Right lung (tissue), 5 donors: ENCODE measurements around the gene PROB1. TPM values are rescaled to one million over a fixed set of nuclear protein-coding genes. Genes with fewer than 3 reads are reported as not detected.
A peak's percentile ranks its signal among the peaks of the same experiment; 100 is the strongest.
"Not testable (repeated sequence)": the region's sequence is repeated elsewhere in the genome, so short reads cannot be mapped to it uniquely, and the experiment has no call there.

Source experiments
- DNase-seq, 2 donors: peaks; one replicate each; pipeline ENCODE4 v3.0.0-alpha.2; 2013
- polyA plus RNA-seq, 5 donors: library from polyadenylated mRNA; unstranded; fragments of 120-200 nt; gene quantifications; one replicate each; pipeline versions ENCODE4 v1.2.1 to v1.2.3, GENCODE V29; 2013; ENCODE audit warnings: inconsistent platforms in 1 of 5, low replicate concordance in 1 of 5; ENCODE audit not compliant: insufficient read length in 5 of 5, insufficient read depth in 1 of 5

The PROB1 gene
- polyA plus RNA-seq, 5 donors, result 0.60 to 3.0 (median 0.86) TPM

GRCh38 chr5:139415221-139415861, 20.4 kb upstream of the PROB1 start:
- DNase-seq, result no peak

GRCh38 chr5:139414581-139415130, 19.8 kb upstream of the PROB1 start:
- DNase-seq, result no peak

GRCh38 chr5:139413963-139414362, 19.1 kb upstream of the PROB1 start:
- DNase-seq, result no peak

GRCh38 chr5:139413153-139413552, 18.2 kb upstream of the PROB1 start:
- DNase-seq, result no peak

- DNase-seq, result no peak
Observed at GRCh38 chr5:139410993-139411828, 16.3 kb upstream of the PROB1 start.

GRCh38 chr5:139410121-139410992, 15.5 kb upstream of the PROB1 start:
- no peak for DNase-seq

GRCh38 chr5:139409116-139409515, 14.2 kb upstream of the PROB1 start:
- DNase-seq, result not testable (repeated sequence)

GRCh38 chr5:139408191-139408590, 13.3 kb upstream of the PROB1 start:
- no peak for DNase-seq

- no peak for DNase-seq
Observed at GRCh38 chr5:139407517-139407916, 12.6 kb upstream of the PROB1 start.

- DNase-seq, result no peak
Observed at GRCh38 chr5:139406963-139407362, 12.1 kb upstream of the PROB1 start.

- no peak for DNase-seq
Observed at GRCh38 chr5:139404484-139404840, 9.6 kb upstream of the PROB1 start.

- peak; percentile 98 for DNase-seq
Observed at GRCh38 chr5:139403787-139404483, 9.0 kb upstream of the PROB1 start, which contains the start of gene SPATA24. SPATA24 (minus strand) TSS chr5:139404089; CDS start chr5:139404060, 29 bp downstream.

GRCh38 chr5:139403418-139403786, 8.5 kb upstream of the PROB1 start:
- DNase-seq, result peak in 1 of 2 donors; percentile 46

- no peak for DNase-seq
Observed at GRCh38 chr5:139402561-139403158, 7.8 kb upstream of the PROB1 start.

GRCh38 chr5:139401546-139401945, 6.6 kb upstream of the PROB1 start:
- no peak for DNase-seq

GRCh38 chr5:139399501-139400121, 4.7 kb upstream of the PROB1 start:
- no peak for DNase-seq

- DNase-seq, result no peak
Observed at GRCh38 chr5:139397921-139398320, 3.0 kb upstream of the PROB1 start.

GRCh38 chr5:139396691-139397090, 1.8 kb upstream of the PROB1 start:
- no peak for DNase-seq

- DNase-seq, result no peak
Observed at GRCh38 chr5:139395844-139396640, 1.1 kb upstream of the PROB1 start.
